Liver (tissue), 3 donors: Measurements from ENCODE around the gene BOC.

Experiments
- EGR1 ChIP-seq, 2 donors: IDR thresholded peaks; 2 replicates each; pipeline ENCODE4 v1.6.1; 2016 to 2018; ENCODE audit warnings: antibody characterized with exemption in 2 of 2, low read depth in 2 of 2
- JUND ChIP-seq, 2 donors: IDR thresholded peaks; 2 replicates each; pipeline ENCODE4 v1.6.1; 2016; ENCODE audit warnings: antibody characterized with exemption in 2 of 2
- RAD21 ChIP-seq, 2 donors: IDR thresholded peaks; 2 replicates each; pipeline ENCODE4 v1.6.1; 2016; ENCODE audit warnings: antibody characterized with exemption in 2 of 2, mild to moderate bottlenecking in 2 of 2
- RXRA ChIP-seq, 2 donors: IDR thresholded peaks; 2 replicates each; pipeline ENCODE4 v1.6.1; 2017 to 2018; ENCODE audit warnings: antibody characterized with exemption in 2 of 2, mild to moderate bottlenecking in 1 of 2
- SP1 ChIP-seq: IDR thresholded peaks from 2 replicates; pipeline ENCODE4 v1.6.1; 2018; ENCODE audit warnings: antibody characterized with exemption, mild to moderate bottlenecking
- TAF1 ChIP-seq: conservative IDR thresholded peaks from 2 replicates; pipeline ENCODE4 v1.6.1; 2016; ENCODE audit warnings: antibody characterized with exemption, mild to moderate bottlenecking
- YY1 ChIP-seq: IDR thresholded peaks from 2 replicates; pipeline ENCODE4 v1.6.1; 2016; ENCODE audit warnings: antibody characterized with exemption, mild to moderate bottlenecking
- TF ChIP-seq, protein P1 (sequence below): fragments of 150-350 bp; IDR thresholded peaks from 2 replicates; pipeline ENCODE4 v1.5.1; 2017; ENCODE audit warnings: improper control_type of control experiment, low read depth, low read length; ENCODE audit not compliant: missing input control
- TF ChIP-seq, protein P2 (sequence below): IDR thresholded peaks from 2 replicates; pipeline ENCODE4 v1.6.1; 2016; ENCODE audit warnings: antibody characterized with exemption
- TF ChIP-seq, protein P3 (sequence below): IDR thresholded peaks from 2 replicates; pipeline ENCODE4 v1.6.1; 2016; ENCODE audit warnings: antibody characterized with exemption, mild to moderate bottlenecking
- donor health status: healthy.
- donor health status: healthy.

DNA sequence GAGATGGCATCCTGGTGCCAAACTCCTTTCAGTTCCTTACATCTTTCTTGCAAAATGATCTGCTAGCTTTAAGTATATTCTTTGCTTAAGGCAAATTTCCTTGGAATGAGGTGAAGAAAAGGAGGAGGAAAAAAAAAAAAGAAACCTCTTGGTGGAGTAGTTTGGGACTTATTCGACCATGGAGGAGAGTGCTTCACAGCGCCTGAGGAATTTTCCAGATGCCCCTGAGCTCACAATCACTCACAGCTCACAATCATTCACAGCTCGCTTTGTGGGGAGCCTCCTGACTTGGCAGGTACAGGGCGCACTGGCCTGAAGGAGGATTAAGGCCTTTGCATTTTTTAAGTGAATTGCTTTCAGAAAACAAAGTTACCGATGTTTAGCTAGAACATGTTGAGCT lies 53.9 kb downstream of the BOC start:
- TF ChIP-seq, protein P1, sequence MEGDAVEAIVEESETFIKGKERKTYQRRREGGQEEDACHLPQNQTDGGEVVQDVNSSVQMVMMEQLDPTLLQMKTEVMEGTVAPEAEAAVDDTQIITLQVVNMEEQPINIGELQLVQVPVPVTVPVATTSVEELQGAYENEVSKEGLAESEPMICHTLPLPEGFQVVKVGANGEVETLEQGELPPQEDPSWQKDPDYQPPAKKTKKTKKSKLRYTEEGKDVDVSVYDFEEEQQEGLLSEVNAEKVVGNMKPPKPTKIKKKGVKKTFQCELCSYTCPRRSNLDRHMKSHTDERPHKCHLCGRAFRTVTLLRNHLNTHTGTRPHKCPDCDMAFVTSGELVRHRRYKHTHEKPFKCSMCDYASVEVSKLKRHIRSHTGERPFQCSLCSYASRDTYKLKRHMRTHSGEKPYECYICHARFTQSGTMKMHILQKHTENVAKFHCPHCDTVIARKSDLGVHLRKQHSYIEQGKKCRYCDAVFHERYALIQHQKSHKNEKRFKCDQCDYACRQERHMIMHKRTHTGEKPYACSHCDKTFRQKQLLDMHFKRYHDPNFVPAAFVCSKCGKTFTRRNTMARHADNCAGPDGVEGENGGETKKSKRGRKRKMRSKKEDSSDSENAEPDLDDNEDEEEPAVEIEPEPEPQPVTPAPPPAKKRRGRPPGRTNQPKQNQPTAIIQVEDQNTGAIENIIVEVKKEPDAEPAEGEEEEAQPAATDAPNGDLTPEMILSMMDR = no peak
- TF ChIP-seq EGR1 (IDR thresholded peaks at IDR 0.05; ENCODE audit: low read depth in 2 of 2) (no peak), JUND (IDR thresholded peaks at IDR 0.05) (no peak), RXRA (IDR thresholded peaks at IDR 0.05) (no peak), TAF1 (no peak), SP1 (no peak), RAD21 (IDR thresholded peaks at IDR 0.05) (no peak), YY1 (no peak)
- TF ChIP-seq, protein P2, sequence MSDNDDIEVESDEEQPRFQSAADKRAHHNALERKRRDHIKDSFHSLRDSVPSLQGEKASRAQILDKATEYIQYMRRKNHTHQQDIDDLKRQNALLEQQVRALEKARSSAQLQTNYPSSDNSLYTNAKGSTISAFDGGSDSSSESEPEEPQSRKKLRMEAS = no peak
- TF ChIP-seq, protein P3, sequence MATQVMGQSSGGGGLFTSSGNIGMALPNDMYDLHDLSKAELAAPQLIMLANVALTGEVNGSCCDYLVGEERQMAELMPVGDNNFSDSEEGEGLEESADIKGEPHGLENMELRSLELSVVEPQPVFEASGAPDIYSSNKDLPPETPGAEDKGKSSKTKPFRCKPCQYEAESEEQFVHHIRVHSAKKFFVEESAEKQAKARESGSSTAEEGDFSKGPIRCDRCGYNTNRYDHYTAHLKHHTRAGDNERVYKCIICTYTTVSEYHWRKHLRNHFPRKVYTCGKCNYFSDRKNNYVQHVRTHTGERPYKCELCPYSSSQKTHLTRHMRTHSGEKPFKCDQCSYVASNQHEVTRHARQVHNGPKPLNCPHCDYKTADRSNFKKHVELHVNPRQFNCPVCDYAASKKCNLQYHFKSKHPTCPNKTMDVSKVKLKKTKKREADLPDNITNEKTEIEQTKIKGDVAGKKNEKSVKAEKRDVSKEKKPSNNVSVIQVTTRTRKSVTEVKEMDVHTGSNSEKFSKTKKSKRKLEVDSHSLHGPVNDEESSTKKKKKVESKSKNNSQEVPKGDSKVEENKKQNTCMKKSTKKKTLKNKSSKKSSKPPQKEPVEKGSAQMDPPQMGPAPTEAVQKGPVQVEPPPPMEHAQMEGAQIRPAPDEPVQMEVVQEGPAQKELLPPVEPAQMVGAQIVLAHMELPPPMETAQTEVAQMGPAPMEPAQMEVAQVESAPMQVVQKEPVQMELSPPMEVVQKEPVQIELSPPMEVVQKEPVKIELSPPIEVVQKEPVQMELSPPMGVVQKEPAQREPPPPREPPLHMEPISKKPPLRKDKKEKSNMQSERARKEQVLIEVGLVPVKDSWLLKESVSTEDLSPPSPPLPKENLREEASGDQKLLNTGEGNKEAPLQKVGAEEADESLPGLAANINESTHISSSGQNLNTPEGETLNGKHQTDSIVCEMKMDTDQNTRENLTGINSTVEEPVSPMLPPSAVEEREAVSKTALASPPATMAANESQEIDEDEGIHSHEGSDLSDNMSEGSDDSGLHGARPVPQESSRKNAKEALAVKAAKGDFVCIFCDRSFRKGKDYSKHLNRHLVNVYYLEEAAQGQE = no peak
